Renal cortical epithelial cell (primary cell): Measurements from ENCODE around the gene METRN. TPM values are rescaled to one million over a fixed set of nuclear protein-coding genes. Genes with fewer than 3 reads are reported as not detected.
A peak's percentile ranks its signal among the peaks of the same experiment; 100 is the strongest.
"Not testable (repeated sequence)": the region's sequence is repeated elsewhere in the genome, so short reads cannot be mapped to it uniquely, and the experiment has no call there.

Source experiments
- DNase-seq: peaks from one replicate; pipeline ENCODE4 v3.0.0-alpha.2; 2011; ENCODE audit warnings: low read depth
- total RNA-seq: library from RNA; depleted of rRNA; stranded (reverse); fragments of >200 nt; gene quantifications from 2 replicates; pipeline ENCODE4 v1.2.3, GENCODE V29; 2014

METRN gene
- total RNA-seq, 1 donor from 2014 or later, result 65.8 TPM

GRCh38 chr16:734981-735881, 20.3 kb downstream of the METRN start:
- no peak for DNase-seq

DNA sequence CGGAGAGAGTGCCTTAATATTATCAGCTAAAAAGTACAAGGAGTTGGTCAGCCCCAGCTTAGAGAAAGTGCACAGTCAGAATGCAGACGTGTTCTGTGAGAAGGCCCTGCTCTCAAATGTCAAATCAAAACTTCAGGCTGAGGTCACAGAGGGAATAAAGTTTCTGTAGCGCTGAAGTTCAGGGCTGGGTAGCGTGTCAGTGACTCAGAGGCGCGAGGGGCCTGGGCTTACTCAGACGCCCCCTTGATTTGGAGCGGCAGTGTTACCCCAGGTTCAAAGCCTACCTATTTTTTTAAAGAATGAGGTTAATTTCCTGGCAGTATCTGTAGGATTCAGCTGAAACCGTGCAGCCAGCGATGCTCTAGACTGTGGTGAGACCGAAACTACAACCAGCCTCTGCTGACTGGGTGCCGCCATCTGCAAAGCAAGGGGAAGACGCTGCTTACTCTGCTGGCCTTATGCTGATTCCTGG, 21.1 kb downstream of the METRN start:
- no peak for DNase-seq

- DNase-seq, result no peak
Observed at GRCh38 chr16:736936-737481, 22.1 kb downstream of the METRN start.

DNA sequence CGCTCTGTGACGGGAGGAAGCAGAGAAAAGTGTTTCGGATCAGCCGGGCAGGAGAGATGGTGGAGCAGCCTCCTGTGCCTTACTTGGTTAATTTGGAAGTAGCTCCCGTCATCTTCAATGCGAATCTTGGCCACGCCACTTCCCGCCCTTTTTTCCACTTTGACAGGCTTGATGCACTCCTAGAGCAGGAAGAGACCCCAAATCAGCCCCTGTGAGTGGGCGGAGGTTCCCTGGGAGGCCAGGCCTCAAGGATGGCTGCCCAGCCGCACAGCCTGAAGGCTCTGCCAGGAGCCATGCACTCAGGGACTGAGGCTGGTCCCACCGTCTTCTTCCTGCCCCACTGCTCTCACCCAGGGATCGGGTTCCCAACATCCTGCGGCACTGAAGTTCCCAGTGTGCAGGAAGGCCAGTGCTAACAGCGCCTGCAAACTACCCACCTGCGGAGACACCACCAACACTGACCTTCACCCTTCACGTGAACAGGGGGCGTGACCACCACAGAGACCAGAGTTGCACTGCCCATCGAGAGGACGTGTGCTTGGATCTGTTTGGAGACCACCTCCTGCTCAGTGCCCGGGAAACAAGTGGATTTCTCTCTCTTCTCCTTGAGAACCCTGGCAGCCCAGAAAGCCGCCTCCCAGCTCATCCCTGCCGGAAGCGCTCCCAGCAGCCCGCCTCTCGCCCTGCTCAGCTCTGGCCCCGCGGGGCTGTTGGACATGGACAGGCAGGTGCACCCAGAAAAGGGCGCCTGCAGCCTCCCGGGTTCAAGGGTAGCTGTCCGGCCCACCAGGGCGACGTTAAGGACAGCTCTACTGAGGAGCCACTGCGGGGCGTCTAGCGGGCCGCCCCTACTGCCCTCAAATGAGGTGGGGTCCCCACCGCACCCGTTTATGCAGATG, 24.9 kb downstream of the METRN start:
- DNase-seq, result no peak

GRCh38 chr16:740459-740763, 25.5 kb downstream of the METRN start:
- DNase-seq, result no peak

DNA sequence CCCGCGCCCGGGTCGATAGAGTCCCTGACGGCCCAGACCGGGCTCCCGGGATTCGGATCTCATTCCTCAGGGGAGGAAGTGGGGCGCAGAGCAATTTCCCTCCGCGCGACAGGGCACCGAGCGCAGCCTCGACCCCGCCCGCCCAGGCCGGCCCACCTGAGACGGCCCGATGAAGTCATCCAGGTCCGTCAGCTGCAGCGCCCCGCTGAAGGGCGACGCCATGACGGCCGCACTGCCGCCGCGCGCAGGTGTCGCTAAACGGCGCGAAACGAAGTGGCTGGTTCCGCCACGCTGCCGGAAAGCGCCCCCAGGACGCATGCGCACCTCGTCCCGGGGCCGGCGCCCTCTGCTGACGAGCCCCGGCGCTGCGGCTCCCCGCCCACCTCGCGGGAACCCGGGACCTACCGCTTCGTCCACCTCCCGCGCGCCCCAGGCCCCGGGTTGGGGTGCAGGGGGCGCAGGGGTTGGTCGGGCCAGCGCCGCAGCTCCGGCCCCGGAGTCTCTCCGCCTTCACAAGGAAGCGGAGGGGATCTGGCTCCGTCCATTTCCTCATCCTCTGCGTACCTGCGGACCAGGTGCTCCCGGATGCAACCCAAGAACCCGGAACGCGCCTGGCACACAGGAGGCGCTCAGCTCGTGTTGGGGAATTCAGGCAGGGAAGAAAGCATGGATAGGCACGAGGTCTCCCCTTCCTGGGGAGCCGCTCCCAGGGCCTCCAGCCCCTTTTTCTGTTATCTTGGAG, 26.0 kb downstream of the METRN start, which contains the start of gene CIAO3:
TSS of gene CIAO3 (minus strand) at position 234 of the 742 bp plus-strand sequence. CDS start at position 222, 12 bp downstream.
- DNase-seq, result peak; percentile 63

GRCh38 chr16:741986-742629, 27.2 kb downstream of the METRN start:
- no peak for DNase-seq

DNA sequence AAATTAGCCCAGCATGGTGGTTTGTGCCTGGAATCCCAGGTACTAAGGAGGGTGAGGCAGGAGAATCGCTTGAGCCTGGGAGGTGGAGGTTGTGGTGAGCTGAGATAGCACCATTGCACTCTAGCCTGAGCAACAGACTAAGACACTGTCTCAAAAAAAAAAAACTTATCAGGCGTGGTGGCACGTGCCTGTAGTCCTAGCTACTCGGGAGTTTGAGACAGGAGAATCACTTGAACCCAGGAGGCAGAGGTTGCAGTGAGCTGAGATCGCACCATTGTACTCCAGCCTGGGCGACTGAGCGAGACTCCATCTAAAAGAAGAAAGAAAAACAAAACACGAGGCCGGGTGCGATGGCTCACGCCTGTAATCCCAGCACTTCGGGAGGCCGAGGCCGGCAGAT, 28.0 kb downstream of the METRN start:
- not testable (repeated sequence) for DNase-seq

DNA sequence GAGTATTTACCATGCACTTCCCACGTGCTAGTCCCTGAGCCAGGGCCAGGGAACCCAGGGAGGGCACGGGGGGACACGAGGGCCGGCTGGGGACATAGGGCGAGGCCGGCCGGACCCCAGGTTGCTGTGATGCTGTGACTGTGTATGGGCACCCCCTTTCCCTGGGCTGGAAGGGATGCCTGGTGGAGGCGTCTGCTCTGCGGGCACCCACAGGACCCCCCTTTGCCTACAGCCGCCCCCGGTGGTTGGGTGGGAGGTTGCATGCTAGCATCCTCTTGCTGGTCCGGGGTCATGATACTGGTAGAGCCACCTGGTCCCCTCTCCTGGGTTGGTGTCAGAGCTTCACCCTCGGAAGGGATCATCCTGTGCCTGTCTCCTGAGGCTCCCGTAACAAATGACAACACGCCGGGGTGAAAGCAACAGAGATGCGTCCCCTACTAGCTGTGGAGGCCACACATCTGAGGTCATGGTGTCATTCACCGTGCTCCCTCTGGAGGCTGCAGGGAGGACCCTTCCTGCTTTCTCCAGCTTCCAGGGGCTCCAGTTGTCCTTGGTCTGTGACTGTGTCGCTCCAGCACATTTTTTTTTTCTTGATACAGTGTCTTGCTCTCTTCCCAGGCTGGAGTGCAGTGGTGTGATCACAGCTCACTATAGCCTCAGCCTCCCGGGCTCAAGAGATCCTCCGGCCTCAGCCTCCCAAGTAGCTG, 29.0 kb downstream of the METRN start:
- no peak for DNase-seq

DNA sequence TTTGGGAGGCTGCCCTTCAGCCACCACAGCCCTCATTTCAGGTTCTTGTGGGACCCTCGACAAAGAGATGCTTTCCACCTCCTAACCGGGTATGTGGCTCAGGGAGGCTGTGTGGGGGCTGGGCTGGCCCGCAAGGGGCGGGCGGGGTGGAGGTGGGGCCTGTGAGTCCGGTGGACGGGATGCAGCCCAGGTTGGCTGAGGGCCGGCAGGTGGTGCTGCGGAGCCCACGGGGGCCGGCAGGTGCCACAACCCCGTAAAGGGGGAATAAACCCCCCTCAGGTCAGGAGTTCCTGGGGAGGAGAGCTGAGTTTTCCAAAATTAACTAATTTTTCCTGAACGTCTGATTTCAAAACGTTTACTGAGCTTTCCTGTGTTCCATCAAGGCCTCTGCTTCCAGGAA, 30.8 kb downstream of the METRN start:
- DNase-seq, result no peak

DNA sequence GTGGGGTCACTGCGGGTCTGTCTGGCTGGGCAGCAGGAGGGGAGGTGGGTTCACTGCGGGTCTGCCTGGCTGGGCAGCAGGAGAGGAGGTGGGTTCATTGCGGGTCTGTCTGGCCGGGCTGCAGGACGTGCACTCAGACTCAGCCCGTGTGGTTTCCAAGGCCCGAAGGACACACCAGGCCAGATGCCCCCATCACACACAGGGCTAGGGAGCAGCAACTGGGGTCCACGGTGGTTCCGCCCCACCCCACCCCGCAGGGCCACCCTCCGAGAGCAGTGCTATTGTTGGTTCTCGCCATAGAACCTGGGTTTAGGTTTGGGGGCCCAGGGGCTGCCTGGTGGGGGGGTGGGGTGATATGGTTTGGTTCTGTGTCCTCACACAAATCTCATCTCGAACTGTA, 31.7 kb downstream of the METRN start:
- no peak for DNase-seq

DNA sequence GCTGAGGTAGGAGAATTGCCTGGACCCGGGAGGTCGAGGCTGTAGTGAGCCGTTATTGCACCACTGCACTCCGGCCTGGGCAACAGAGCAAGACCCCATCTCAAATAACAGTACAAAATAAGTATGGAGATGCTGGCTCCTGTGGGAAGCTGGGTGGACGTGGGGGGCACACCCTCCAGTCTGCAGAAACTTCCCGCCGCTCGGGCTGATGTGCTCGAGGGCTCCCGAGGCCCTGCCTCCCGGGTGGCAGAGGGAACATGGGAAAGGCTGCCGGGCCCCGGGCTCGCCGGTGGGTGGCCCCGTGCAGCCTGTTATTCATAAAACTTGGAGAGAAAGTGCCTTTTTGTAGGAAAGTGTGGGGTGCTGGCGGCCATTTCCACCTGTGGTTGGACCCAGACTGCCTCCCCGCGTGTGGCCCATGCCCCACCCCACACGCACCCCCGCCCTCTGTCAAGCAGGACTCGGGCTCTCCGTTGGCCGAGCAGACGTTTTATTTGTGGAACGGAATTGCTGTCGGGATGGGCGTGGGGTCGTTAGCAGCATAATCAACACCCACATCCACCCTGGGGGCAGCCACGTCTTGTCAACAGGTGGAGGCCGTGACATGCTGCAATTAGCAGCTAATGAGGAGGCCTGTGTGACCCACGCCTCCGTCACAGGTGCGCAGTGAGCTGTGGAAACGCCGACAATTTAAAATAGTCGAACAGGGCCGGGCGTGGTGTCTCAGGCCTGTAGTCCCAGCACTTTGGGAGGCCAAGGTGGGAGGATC, 33.2 kb downstream of the METRN start:
- no peak for DNase-seq

DNA sequence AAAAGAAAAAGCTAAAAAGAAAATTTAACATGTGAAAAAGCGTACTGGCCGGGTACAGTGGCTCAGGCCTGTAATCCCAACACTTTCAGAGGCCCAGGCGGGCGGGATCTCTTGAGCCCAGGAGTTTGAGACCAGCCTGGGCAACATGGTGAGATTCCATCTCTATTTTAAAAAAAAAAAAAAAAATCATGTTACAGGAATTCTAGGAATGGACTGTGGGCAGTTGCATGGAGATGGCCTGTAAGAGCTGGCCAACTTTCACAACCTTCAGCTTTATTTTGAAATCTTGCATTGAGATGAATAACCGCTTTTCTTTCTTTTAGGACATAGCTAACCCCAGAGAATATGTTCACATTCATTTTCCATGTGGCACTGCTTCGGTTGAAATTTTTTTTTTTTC, 34.1 kb downstream of the METRN start:
- DNase-seq, result peak; percentile 57

- peak; percentile 20 for DNase-seq
Observed at GRCh38 chr16:750485-750884, 35.6 kb downstream of the METRN start.

DNA sequence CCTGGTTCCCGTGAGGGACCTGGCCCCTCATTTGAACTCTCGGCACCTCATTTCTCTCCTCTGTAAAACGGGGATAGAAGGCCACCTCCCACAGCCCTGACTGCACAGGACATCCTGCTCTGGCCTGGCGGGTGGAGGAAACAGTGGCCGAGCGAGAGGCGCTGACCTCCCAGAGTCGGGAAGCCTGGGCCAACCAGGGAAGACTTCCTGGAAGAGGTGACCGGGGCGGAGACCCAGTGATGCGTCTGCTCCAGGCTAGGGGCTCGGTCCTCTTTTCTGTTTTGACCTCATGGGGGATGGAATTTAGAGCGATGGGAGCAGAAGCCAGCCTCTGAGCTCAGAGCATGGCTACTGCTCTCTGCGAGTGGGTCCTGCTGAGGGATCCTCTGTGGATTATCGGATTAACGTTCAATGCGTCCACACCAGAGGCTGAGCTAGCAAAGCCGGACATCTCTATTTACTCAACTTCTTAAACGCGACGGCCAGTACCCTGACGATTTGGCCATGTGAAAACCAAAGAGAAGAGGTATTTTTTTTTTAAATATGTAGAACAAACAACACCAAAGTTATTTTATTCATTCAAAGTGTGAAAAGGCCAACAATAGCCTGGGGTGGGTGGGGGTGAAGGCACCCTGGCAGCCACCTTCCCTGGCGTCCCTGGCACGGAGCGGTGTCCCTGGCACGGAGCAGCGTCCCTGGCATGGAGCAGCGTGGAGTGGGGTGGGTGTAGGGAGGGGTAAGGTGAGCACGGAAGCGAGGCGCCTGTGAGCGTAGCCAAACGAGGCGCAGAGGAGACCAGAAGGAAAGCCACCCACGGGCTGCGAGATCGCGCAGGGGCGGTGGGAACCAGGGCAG, 36.5 kb downstream of the METRN start:
- no peak for DNase-seq

DNA sequence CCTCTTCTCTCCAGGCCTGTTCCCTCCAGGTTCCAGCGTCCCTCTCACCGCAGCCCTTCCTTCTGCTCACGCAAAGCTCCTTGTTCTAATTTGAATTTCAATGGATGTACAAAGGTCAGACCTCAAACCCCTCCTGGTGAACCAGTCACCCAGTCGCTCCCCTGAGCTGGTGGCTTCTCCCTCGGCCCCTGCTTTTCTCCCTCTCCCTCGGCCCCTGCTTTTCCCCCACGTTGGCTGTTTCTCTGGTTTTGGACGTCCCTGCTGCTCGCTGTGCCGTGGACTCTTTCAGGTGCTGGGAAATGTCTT, 37.0 kb downstream of the METRN start:
- no peak for DNase-seq

- not testable (repeated sequence) for DNase-seq
Observed at GRCh38 chr16:754121-754607, 39.2 kb downstream of the METRN start.

DNA sequence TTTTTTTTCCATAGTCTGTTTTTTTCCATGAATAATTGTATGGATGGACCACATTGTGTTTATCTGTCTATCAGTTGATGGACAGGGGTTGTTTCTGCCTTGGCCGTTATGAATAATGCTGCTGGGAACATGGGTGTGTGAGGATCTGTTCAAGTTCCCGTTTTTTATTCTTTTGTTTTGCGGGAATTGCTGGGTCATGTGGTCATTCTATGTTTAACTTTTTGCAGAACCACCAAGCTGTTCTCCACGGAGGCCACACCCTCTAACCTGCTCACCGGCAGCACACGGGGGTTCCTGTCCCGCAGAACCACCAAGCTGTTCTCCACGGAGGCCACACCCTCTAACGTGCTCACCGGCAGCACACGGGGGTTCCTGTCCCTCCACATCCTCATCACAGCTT, 39.7 kb downstream of the METRN start:
- DNase-seq, result no peak

DNA sequence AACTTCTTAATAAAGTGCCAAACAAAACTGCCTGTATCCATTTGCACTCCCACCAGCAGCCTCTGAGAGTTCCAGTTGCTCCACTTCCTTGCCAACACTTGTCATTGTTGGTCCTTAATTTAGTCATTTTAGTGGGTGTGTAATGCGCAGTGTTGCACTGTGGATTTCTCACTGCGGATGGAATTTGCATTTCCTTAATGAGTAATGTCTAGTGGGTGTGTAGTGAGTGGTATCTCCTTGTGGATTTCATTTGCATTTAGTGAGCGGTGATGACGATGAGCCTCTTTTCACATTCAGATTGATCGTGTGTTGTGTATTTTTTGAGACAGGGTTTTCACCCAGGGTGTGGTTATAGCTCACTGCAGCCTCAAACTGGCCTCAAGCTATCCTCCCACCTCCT, 41.5 kb downstream of the METRN start:
- DNase-seq, result no peak
